Effector memory CD4-positive, alpha-beta T cell (primary cell): ENCODE measurements around the gene FTHL17.

ENCODE experiments used
- DNase-seq, 3 donors: peaks; one replicate each; pipeline ENCODE4 v3.0.0-alpha.2; 2020
- H3K27ac ChIP-seq: 2 replicates; pipeline ENCODE4 v1.7.0; 2013; ENCODE audit warnings: mild to moderate bottlenecking, low read length, moderate library complexity; ENCODE audit not compliant: insufficient read depth, poor library complexity, severe bottlenecking
- H3K27me3 ChIP-seq: replicated peaks from 2 replicates; pipeline ENCODE4 v1.7.0; 2013; ENCODE audit warnings: mild to moderate bottlenecking, low read length; ENCODE audit not compliant: insufficient read depth, control insufficient read depth, poor library complexity, severe bottlenecking
- H3K36me3 ChIP-seq: 2 replicates; pipeline ENCODE4 v1.7.0; 2013; ENCODE audit warnings: mild to moderate bottlenecking, low read length, moderate library complexity; ENCODE audit not compliant: control insufficient read depth, insufficient read depth
- H3K4me1 ChIP-seq: 2 replicates; pipeline ENCODE4 v1.7.0; 2013; ENCODE audit warnings: low read length, mild to moderate bottlenecking; ENCODE audit not compliant: control insufficient read depth, insufficient read depth, poor library complexity, severe bottlenecking
- H3K4me3 ChIP-seq: 2 replicates; pipeline ENCODE4 v1.7.0; 2013; ENCODE audit warnings: low read length, low read depth, mild to moderate bottlenecking; ENCODE audit not compliant: insufficient read depth, poor library complexity, severe bottlenecking
- H3K9me3 ChIP-seq: 2 replicates; pipeline ENCODE4 v1.7.0; 2013; ENCODE audit warnings: mild to moderate bottlenecking, low read length, moderate library complexity; ENCODE audit not compliant: control insufficient read depth

The FTHL17 gene

GRCh38 chrX:31092476-31092875, 20.6 kb upstream of the FTHL17 start:
- no peak for DNase-seq

GRCh38 chrX:31091819-31092218, 20.0 kb upstream of the FTHL17 start:
- Histone ChIP-seq H3K36me3 (no peaks in the 10 kb centered on the region), H3K4me1 (no peaks in the 10 kb centered on the region), H3K27ac (no peak overlapping the region)

More at GRCh38 chrX:31092476-31092875, 20.6 kb upstream of the FTHL17 start:
- no peaks in the 10 kb centered on the region for H3K27me3 ChIP-seq
- no peak overlapping the region for H3K27ac ChIP-seq
- H3K4me3 ChIP-seq = no peak overlapping the region
- H3K4me1 ChIP-seq = no peaks in the 10 kb centered on the region
- no peaks in the 10 kb centered on the region for H3K9me3 ChIP-seq
- no peaks in the 10 kb centered on the region for H3K36me3 ChIP-seq

GRCh38 chrX:31074522-31074921, 2.7 kb upstream of the FTHL17 start:
- H3K27ac ChIP-seq = no peak overlapping the region
- no peaks in the 10 kb centered on the region for H3K9me3 ChIP-seq
- no peaks in the 10 kb centered on the region for H3K4me1 ChIP-seq
- no peak for DNase-seq
- no peaks in the 10 kb centered on the region for H3K27me3 ChIP-seq
- H3K36me3 ChIP-seq = no peaks in the 10 kb centered on the region
- no peak overlapping the region for H3K4me3 ChIP-seq

More at GRCh38 chrX:31091819-31092218, 20.0 kb upstream of the FTHL17 start:
- Histone ChIP-seq H3K27me3 (no peaks in the 10 kb centered on the region), H3K4me3 (no peak overlapping the region), H3K9me3 (no peaks in the 10 kb centered on the region)
- no peak for DNase-seq

GRCh38 chrX:31071262-31071661, 579 bp downstream of the FTHL17 start:
- Histone ChIP-seq H3K27me3 (no peaks in the 10 kb centered on the region), H3K4me1 (no peaks in the 10 kb centered on the region), H3K4me3 (no peak overlapping the region), H3K36me3 (no peaks in the 10 kb centered on the region), H3K27ac (no peak overlapping the region), H3K9me3 (no peaks in the 10 kb centered on the region)
- no peak for DNase-seq

- Histone ChIP-seq H3K27ac (no peak overlapping the region), H3K4me1 (no peaks in the 10 kb centered on the region), H3K9me3 (no peaks in the 10 kb centered on the region), H3K4me3 (no peak overlapping the region), H3K27me3 (no peaks in the 10 kb centered on the region), H3K36me3 (no peaks in the 10 kb centered on the region)
- no peak for DNase-seq
Observed at GRCh38 chrX:31070057-31070468, 1.8 kb downstream of the FTHL17 start.

- no peaks in the 10 kb centered on the region for H3K27me3 ChIP-seq
- no peak overlapping the region for H3K4me3 ChIP-seq
- no peak for DNase-seq
- H3K36me3 ChIP-seq = no peaks in the 10 kb centered on the region
- no peak overlapping the region for H3K27ac ChIP-seq
- H3K9me3 ChIP-seq = no peaks in the 10 kb centered on the region
- no peaks in the 10 kb centered on the region for H3K4me1 ChIP-seq
Observed at GRCh38 chrX:31063114-31063513, 8.7 kb downstream of the FTHL17 start.

GRCh38 chrX:31061091-31061490, 10.8 kb downstream of the FTHL17 start:
- no peak overlapping the region for H3K27ac ChIP-seq
- no peaks in the 10 kb centered on the region for H3K4me1 ChIP-seq
- no peak for DNase-seq
- no peak overlapping the region for H3K4me3 ChIP-seq
- no peaks in the 10 kb centered on the region for H3K27me3 ChIP-seq
- H3K36me3 ChIP-seq = no peaks in the 10 kb centered on the region
- H3K9me3 ChIP-seq = no peaks in the 10 kb centered on the region

GRCh38 chrX:31060016-31060415, 11.8 kb downstream of the FTHL17 start:
- H3K4me3 ChIP-seq = no peak overlapping the region
- no peak overlapping the region for H3K27ac ChIP-seq
- DNase-seq = no peak
- no peaks in the 10 kb centered on the region for H3K36me3 ChIP-seq
- no peaks in the 10 kb centered on the region for H3K4me1 ChIP-seq
- no peaks in the 10 kb centered on the region for H3K9me3 ChIP-seq
- H3K27me3 ChIP-seq = no peaks in the 10 kb centered on the region

GRCh38 chrX:31058284-31058683, 13.6 kb downstream of the FTHL17 start:
- no peaks in the 10 kb centered on the region for H3K36me3 ChIP-seq
- no peaks in the 10 kb centered on the region for H3K4me1 ChIP-seq
- no peaks in the 10 kb centered on the region for H3K9me3 ChIP-seq
- DNase-seq = no peak
- H3K27me3 ChIP-seq = no peaks in the 10 kb centered on the region
- no peak overlapping the region for H3K27ac ChIP-seq
- no peak overlapping the region for H3K4me3 ChIP-seq

GRCh38 chrX:31057691-31058090, 14.2 kb downstream of the FTHL17 start:
- Histone ChIP-seq H3K36me3 (no peaks in the 10 kb centered on the region), H3K27ac (no peak overlapping the region), H3K4me1 (no peaks in the 10 kb centered on the region), H3K4me3 (no peak overlapping the region), H3K27me3 (no peaks in the 10 kb centered on the region), H3K9me3 (no peaks in the 10 kb centered on the region)
- no peak for DNase-seq

- Histone ChIP-seq H3K4me3 (no peak overlapping the region), H3K27ac (no peak overlapping the region), H3K9me3 (no peaks in the 10 kb centered on the region), H3K4me1 (no peaks in the 10 kb centered on the region), H3K27me3 (no peaks in the 10 kb centered on the region), H3K36me3 (no peaks in the 10 kb centered on the region)
- no peak for DNase-seq
Observed at GRCh38 chrX:31057291-31057690, 14.6 kb downstream of the FTHL17 start.
